ENCODE measurements around the gene PRLH.
A peak's percentile ranks its signal among the peaks of the same experiment; 100 is the strongest.

PRLH gene

GRCh38 chr2:237615631-237616249, 49.4 kb downstream of the PRLH start:
- TF ChIP-seq POLR2AphosphoS5 (IDR thresholded peaks at IDR 0.05; ENCODE audit: borderline replicate concordance, low read depth, low read length) (no peak), FOXP2 (optimal IDR thresholded peaks at IDR 0.05; ENCODE audit: control extremely low read depth, extremely low read length, insufficient read depth) (no peak), EZH2 (IDR thresholded peaks at IDR 0.05) (no peak)
- no peaks in the 10 kb centered on the region for H3K36me3 ChIP-seq (ENCODE audit: insufficient read depth, low read length)
- peak overlapping the region; percentile 82; the same call in 1 of the 2 replicates for H3K27ac ChIP-seq
- no peak for DNase-seq (ENCODE audit: low read depth, low spot score)
- no peaks in the 10 kb centered on the region for H3K9me3 ChIP-seq (ENCODE audit: low read depth, low read length)
- H3K9ac ChIP-seq (ENCODE audit: insufficient read length): no peak overlapping the region
- peak overlapping the region; percentile 73 for H3K4me3 ChIP-seq

- Histone ChIP-seq H3K4me3 (peak overlapping the region; percentile 73), H3K9me3 (ENCODE audit: low read depth, low read length) (no peaks in the 10 kb centered on the region), H3K27ac (peak overlapping the region; percentile 82; the same call in 1 of the 2 replicates), H3K9ac (ENCODE audit: insufficient read length) (no peak overlapping the region), H3K36me3 (ENCODE audit: insufficient read depth, low read length) (no peaks in the 10 kb centered on the region)
- TF ChIP-seq EZH2 (IDR thresholded peaks at IDR 0.05) (no peak), POLR2AphosphoS5 (IDR thresholded peaks at IDR 0.05; ENCODE audit: borderline replicate concordance, low read depth, low read length) (no peak), FOXP2 (optimal IDR thresholded peaks at IDR 0.05; ENCODE audit: control extremely low read depth, extremely low read length, insufficient read depth) (no peak)
- no peak for DNase-seq (ENCODE audit: low read depth, low spot score)
Measured at GRCh38 chr2:237616373-237616733, 50.0 kb downstream of the PRLH start.
